GM23338 (cell line): ENCODE results near the gene COL24A1. TPM values are rescaled to one million over a fixed set of nuclear protein-coding genes. Genes with fewer than 3 reads are reported as not detected.

Experiments
- ATAC-seq: fragments of 200-7000 bp; cut with Tn5 transposase; 3 replicates; pipeline ENCODE4 v1.9.1; 2020
- DNase-seq: peaks from one replicate; pipeline ENCODE4 v3.0.0-alpha.2; 2015; ENCODE audit warnings: low spot score
- H2AFZ ChIP-seq: fragments of 200-600 bp; sonication (generic); 2 replicates; pipeline ENCODE4 v1.8.0; 2016; ENCODE audit warnings: antibody characterized with exemption, mild to moderate bottlenecking, moderate library complexity
- H3F3A ChIP-seq: fragments of 200-600 bp; sonication (generic); replicated peaks from 2 replicates; pipeline ENCODE4 v1.8.0; 2017; ENCODE audit warnings: antibody characterized with exemption, mixed run types, low read depth
- H3K27ac ChIP-seq: fragments of 200-600 bp; sonication (generic); 2 replicates; pipeline ENCODE4 v1.6.1; 2016; ENCODE audit warnings: low read depth
- H3K27me3 ChIP-seq: fragments of 200-600 bp; sonication (generic); 2 replicates; pipeline ENCODE4 v1.8.0; 2016; ENCODE audit warnings: mild to moderate bottlenecking, mixed run types, moderate library complexity; ENCODE audit not compliant: insufficient read depth
- H3K36me3 ChIP-seq: fragments of 200-600 bp; sonication (generic); 2 replicates; pipeline ENCODE4 v1.8.0; 2016; ENCODE audit warnings: mild to moderate bottlenecking; ENCODE audit not compliant: insufficient read depth
- H3K4me1 ChIP-seq: fragments of 200-600 bp; sonication (generic); 2 replicates; pipeline ENCODE4 v1.8.0; 2016; ENCODE audit warnings: mild to moderate bottlenecking, moderate library complexity; ENCODE audit not compliant: insufficient read depth
- H3K4me2 ChIP-seq: fragments of 200-600 bp; sonication (generic); 2 replicates; pipeline ENCODE4 v1.7.1; 2017; ENCODE audit warnings: mixed run types
- H3K4me3 ChIP-seq: fragments of 200-600 bp; sonication (generic); 2 replicates; pipeline ENCODE4 v1.6.1; 2016; ENCODE audit warnings: mixed run types
- H3K79me2 ChIP-seq: fragments of 200-600 bp; sonication (generic); replicated peaks from 2 replicates; pipeline ENCODE4 v1.8.0; 2017; ENCODE audit warnings: mild to moderate bottlenecking; ENCODE audit not compliant: insufficient read depth
- H3K9me2 ChIP-seq: fragments of 200-600 bp; sonication (generic); 2 replicates; pipeline ENCODE4 v1.8.0; 2017; ENCODE audit not compliant: insufficient read depth
- H4K20me1 ChIP-seq: fragments of 200-600 bp; sonication (generic); replicated peaks from 2 replicates; pipeline ENCODE4 v1.8.0; 2017; ENCODE audit warnings: mild to moderate bottlenecking; ENCODE audit not compliant: insufficient read depth
- H3K27ac Mint-ChIP-seq: 2 replicates; pipeline ENCODE4 v1.8.0; 2020; ENCODE audit warnings: inconsistent platforms, mild to moderate bottlenecking, moderate library complexity, mixed read lengths
- H3K27me3 Mint-ChIP-seq: 3 replicates; pipeline ENCODE4 v1.8.0; 2022; ENCODE audit warnings: low read depth, mild to moderate bottlenecking, moderate library complexity, mixed read lengths, inconsistent platforms; ENCODE audit not compliant: insufficient read depth, poor library complexity
- H3K36me3 Mint-ChIP-seq: 3 replicates; pipeline ENCODE4 v1.8.0; 2021; ENCODE audit warnings: low read depth, mild to moderate bottlenecking, inconsistent platforms, moderate library complexity, mixed read lengths
- H3K4me1 Mint-ChIP-seq: 3 replicates; pipeline ENCODE4 v1.8.0; 2020; ENCODE audit warnings: mild to moderate bottlenecking, inconsistent platforms, mixed read lengths
- H3K4me3 Mint-ChIP-seq: 3 replicates; pipeline ENCODE4 v1.8.0; 2021; ENCODE audit warnings: moderate library complexity, mild to moderate bottlenecking, inconsistent platforms, mixed read lengths
- H3K9me3 Mint-ChIP-seq: 3 replicates; pipeline ENCODE4 v1.8.0; 2020; ENCODE audit warnings: moderate library complexity, mild to moderate bottlenecking, inconsistent platforms, mixed read lengths
- CREB1 ChIP-seq: fragments of 250-450 bp; sonication (Bioruptor Pico); IDR thresholded peaks from 2 replicates; pipeline ENCODE4 v1.5.0; 2020; ENCODE audit warnings: low read depth, mild to moderate bottlenecking, moderate library complexity
- EZH2 ChIP-seq: fragments of 200-600 bp; sonication (generic); IDR thresholded peaks from one replicate; pipeline ENCODE4 v1.8.0; 2017; ENCODE audit warnings: antibody characterized with exemption, mild to moderate bottlenecking, low read depth; ENCODE audit not compliant: unreplicated experiment
- EZH2phosphoT487 ChIP-seq: fragments of 200-600 bp; sonication (generic); IDR thresholded peaks from one replicate; pipeline ENCODE4 v1.8.1; 2018; ENCODE audit warnings: antibody characterized with exemption; ENCODE audit not compliant: unreplicated experiment
- JUNB ChIP-seq: IDR thresholded peaks from one replicate; pipeline ENCODE4 v1.6.1; 2016; ENCODE audit warnings: antibody characterized with exemption; ENCODE audit not compliant: unreplicated experiment
- NANOG ChIP-seq: IDR thresholded peaks from 2 replicates; pipeline ENCODE4 v1.6.1; 2016; ENCODE audit warnings: antibody characterized with exemption, borderline replicate concordance
- POLR2AphosphoS5 ChIP-seq: IDR thresholded peaks from 2 replicates; pipeline ENCODE4 v1.6.1; 2016; ENCODE audit warnings: antibody characterized with exemption, low read depth
- STAT1 ChIP-seq: IDR thresholded peaks from one replicate; pipeline ENCODE4 v1.6.1; 2016; ENCODE audit warnings: antibody characterized with exemption; ENCODE audit not compliant: unreplicated experiment
- ZNF114 ChIP-seq: fragments of 250-450 bp; sonication (Bioruptor Pico); IDR thresholded peaks from 2 replicates; pipeline ENCODE4 v1.5.0; 2020; ENCODE audit warnings: mild to moderate bottlenecking, moderate library complexity
- ZNF331 ChIP-seq: fragments of 250-450 bp; sonication (Bioruptor Pico); IDR thresholded peaks from 2 replicates; pipeline ENCODE4 v1.5.0; 2020; ENCODE audit warnings: low read depth, mild to moderate bottlenecking, moderate library complexity
- polyA plus RNA-seq: library from polyadenylated mRNA; unstranded; fragments of >200 nt; fragmentation: Nextera tagmentation; extraction: Ambion mirVana; gene quantifications from 2 replicates; pipeline ENCODE4 v1.2.1, GENCODE V29; 2016
- total RNA-seq: library from RNA; depleted of rRNA; stranded (reverse); fragments of >200 nt; shearing (Covaris generic); gene quantifications from 2 replicates; pipeline ENCODE4 v1.2.3, GENCODE V29; 2014
- TF ChIP-seq, protein P1 (sequence below): IDR thresholded peaks from one replicate; pipeline ENCODE4 v1.6.1; 2018; ENCODE audit warnings: antibody characterized with exemption; ENCODE audit not compliant: unreplicated experiment
- TF ChIP-seq, protein P2 (sequence below): fragments of 250-450 bp; sonication (Bioruptor Pico); IDR thresholded peaks from 2 replicates; pipeline ENCODE4 v1.5.0; 2020; ENCODE audit warnings: mild to moderate bottlenecking, moderate library complexity
- TF ChIP-seq, protein P3 (sequence below): IDR thresholded peaks from 2 replicates; pipeline ENCODE4 v1.6.1; 2016; ENCODE audit warnings: antibody characterized with exemption
- TF ChIP-seq, protein P4 (sequence below), 2 experiments: fragments of 200-600 bp in 1 of 2; sonication (generic) in 1 of 2; conservative IDR thresholded peaks; 2 replicates each; pipeline versions ENCODE4 v1.5.1 to v1.6.1; 2016 to 2017; ENCODE audit warnings: antibody characterized with exemption in 2 of 2, low read depth in 2 of 2, mild to moderate bottlenecking in 2 of 2, moderate library complexity in 1 of 2

Gene COL24A1
- total and polyA plus RNA-seq, 2 experiments from 2014 or later, result 1.2 to 2.1 TPM

DNA sequence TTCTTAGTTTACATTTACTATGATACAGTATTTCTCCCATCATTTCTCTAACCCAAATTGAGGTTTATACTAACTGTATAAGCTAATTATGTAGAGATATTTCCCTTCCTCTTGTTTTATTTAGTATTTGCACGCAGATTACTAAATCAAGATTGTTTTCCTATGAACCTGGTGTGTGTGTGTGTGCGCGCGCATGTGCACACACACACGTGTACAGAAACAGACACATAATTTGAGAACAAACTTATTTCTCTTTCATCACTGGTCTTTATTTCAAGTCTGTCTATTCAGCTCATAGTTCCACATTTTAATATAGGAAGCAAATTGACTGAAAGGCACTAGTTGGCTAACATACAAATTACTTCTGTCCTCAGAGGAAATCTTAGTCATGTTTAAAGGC lies 19.7 kb upstream of the COL24A1 start:
- H3K4me3 Mint-ChIP-seq, result no peak overlapping the region
- H3K9me3 Mint-ChIP-seq, result no peaks in the 10 kb centered on the region
- H3K4me1 Mint-ChIP-seq, result no peaks in the 10 kb centered on the region
- TF ChIP-seq EZH2 (no peak), ZNF114 (CRISPR knock-in tag) (no peak), ZNF331 (CRISPR knock-in tag) (no peak), EZH2phosphoT487 (no peak), JUNB (no peak), NANOG (no peak), STAT1 (no peak), CREB1 (CRISPR knock-in tag) (no peak), POLR2AphosphoS5 (no peak)
- TF ChIP-seq, protein P1, sequence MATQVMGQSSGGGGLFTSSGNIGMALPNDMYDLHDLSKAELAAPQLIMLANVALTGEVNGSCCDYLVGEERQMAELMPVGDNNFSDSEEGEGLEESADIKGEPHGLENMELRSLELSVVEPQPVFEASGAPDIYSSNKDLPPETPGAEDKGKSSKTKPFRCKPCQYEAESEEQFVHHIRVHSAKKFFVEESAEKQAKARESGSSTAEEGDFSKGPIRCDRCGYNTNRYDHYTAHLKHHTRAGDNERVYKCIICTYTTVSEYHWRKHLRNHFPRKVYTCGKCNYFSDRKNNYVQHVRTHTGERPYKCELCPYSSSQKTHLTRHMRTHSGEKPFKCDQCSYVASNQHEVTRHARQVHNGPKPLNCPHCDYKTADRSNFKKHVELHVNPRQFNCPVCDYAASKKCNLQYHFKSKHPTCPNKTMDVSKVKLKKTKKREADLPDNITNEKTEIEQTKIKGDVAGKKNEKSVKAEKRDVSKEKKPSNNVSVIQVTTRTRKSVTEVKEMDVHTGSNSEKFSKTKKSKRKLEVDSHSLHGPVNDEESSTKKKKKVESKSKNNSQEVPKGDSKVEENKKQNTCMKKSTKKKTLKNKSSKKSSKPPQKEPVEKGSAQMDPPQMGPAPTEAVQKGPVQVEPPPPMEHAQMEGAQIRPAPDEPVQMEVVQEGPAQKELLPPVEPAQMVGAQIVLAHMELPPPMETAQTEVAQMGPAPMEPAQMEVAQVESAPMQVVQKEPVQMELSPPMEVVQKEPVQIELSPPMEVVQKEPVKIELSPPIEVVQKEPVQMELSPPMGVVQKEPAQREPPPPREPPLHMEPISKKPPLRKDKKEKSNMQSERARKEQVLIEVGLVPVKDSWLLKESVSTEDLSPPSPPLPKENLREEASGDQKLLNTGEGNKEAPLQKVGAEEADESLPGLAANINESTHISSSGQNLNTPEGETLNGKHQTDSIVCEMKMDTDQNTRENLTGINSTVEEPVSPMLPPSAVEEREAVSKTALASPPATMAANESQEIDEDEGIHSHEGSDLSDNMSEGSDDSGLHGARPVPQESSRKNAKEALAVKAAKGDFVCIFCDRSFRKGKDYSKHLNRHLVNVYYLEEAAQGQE, result no peak
- TF ChIP-seq, protein P2, sequence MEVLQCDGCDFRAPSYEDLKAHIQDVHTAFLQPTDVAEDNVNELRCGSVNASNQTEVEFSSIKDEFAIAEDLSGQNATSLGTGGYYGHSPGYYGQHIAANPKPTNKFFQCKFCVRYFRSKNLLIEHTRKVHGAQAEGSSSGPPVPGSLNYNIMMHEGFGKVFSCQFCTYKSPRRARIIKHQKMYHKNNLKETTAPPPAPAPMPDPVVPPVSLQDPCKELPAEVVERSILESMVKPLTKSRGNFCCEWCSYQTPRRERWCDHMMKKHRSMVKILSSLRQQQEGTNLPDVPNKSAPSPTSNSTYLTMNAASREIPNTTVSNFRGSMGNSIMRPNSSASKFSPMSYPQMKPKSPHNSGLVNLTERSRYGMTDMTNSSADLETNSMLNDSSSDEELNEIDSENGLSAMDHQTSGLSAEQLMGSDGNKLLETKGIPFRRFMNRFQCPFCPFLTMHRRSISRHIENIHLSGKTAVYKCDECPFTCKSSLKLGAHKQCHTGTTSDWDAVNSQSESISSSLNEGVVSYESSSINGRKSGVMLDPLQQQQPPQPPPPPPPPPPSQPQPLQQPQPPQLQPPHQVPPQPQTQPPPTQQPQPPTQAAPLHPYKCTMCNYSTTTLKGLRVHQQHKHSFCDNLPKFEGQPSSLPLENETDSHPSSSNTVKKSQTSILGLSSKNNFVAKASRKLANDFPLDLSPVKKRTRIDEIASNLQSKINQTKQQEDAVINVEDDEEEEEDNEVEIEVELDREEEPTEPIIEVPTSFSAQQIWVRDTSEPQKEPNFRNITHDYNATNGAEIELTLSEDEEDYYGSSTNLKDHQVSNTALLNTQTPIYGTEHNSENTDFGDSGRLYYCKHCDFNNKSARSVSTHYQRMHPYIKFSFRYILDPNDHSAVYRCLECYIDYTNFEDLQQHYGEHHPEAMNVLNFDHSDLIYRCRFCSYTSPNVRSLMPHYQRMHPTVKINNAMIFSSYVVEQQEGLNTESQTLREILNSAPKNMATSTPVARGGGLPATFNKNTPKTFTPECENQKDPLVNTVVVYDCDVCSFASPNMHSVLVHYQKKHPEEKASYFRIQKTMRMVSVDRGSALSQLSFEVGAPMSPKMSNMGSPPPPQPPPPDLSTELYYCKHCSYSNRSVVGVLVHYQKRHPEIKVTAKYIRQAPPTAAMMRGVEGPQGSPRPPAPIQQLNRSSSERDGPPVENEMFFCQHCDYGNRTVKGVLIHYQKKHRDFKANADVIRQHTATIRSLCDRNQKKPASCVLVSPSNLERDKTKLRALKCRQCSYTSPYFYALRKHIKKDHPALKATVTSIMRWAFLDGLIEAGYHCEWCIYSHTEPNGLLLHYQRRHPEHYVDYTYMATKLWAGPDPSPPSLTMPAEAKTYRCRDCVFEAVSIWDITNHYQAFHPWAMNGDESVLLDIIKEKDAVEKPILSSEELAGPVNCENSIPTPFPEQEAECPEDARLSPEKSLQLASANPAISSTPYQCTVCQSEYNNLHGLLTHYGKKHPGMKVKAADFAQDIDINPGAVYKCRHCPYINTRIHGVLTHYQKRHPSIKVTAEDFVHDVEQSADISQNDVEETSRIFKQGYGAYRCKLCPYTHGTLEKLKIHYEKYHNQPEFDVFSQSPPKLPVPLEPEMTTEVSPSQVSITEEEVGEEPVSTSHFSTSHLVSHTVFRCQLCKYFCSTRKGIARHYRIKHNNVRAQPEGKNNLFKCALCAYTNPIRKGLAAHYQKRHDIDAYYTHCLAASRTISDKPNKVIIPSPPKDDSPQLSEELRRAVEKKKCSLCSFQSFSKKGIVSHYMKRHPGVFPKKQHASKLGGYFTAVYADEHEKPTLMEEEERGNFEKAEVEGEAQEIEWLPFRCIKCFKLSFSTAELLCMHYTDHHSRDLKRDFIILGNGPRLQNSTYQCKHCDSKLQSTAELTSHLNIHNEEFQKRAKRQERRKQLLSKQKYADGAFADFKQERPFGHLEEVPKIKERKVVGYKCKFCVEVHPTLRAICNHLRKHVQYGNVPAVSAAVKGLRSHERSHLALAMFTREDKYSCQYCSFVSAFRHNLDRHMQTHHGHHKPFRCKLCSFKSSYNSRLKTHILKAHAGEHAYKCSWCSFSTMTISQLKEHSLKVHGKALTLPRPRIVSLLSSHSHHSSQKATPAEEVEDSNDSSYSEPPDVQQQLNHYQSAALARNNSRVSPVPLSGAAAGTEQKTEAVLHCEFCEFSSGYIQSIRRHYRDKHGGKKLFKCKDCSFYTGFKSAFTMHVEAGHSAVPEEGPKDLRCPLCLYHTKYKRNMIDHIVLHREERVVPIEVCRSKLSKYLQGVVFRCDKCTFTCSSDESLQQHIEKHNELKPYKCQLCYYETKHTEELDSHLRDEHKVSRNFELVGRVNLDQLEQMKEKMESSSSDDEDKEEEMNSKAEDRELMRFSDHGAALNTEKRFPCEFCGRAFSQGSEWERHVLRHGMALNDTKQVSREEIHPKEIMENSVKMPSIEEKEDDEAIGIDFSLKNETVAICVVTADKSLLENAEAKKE (CRISPR knock-in tag), result no peak
- TF ChIP-seq, protein P3, sequence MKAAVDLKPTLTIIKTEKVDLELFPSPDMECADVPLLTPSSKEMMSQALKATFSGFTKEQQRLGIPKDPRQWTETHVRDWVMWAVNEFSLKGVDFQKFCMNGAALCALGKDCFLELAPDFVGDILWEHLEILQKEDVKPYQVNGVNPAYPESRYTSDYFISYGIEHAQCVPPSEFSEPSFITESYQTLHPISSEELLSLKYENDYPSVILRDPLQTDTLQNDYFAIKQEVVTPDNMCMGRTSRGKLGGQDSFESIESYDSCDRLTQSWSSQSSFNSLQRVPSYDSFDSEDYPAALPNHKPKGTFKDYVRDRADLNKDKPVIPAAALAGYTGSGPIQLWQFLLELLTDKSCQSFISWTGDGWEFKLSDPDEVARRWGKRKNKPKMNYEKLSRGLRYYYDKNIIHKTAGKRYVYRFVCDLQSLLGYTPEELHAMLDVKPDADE, result no peak
- TF ChIP-seq, protein P4, sequence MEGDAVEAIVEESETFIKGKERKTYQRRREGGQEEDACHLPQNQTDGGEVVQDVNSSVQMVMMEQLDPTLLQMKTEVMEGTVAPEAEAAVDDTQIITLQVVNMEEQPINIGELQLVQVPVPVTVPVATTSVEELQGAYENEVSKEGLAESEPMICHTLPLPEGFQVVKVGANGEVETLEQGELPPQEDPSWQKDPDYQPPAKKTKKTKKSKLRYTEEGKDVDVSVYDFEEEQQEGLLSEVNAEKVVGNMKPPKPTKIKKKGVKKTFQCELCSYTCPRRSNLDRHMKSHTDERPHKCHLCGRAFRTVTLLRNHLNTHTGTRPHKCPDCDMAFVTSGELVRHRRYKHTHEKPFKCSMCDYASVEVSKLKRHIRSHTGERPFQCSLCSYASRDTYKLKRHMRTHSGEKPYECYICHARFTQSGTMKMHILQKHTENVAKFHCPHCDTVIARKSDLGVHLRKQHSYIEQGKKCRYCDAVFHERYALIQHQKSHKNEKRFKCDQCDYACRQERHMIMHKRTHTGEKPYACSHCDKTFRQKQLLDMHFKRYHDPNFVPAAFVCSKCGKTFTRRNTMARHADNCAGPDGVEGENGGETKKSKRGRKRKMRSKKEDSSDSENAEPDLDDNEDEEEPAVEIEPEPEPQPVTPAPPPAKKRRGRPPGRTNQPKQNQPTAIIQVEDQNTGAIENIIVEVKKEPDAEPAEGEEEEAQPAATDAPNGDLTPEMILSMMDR (conservative IDR thresholded peaks at IDR 0.05; ENCODE audit: low read depth in 2 of 2), result no peak
- Histone ChIP-seq H3K27me3 (no peaks in the 10 kb centered on the region), H3K9me2 (no peaks in the 10 kb centered on the region), H4K20me1 (no peaks in the 10 kb centered on the region), H3F3A (no peaks in the 10 kb centered on the region), H3K79me2 (no peaks in the 10 kb centered on the region), H2AFZ (no peak overlapping the region), H3K36me3 (no peaks in the 10 kb centered on the region), H3K4me2 (no peak overlapping the region), H3K27ac (no peak overlapping the region), H3K4me1 (no peaks in the 10 kb centered on the region), H3K4me3 (no peak overlapping the region)
- DNase-seq (no peak), ATAC-seq (no peak)
- H3K27ac Mint-ChIP-seq, result no peak overlapping the region
- H3K27me3 Mint-ChIP-seq, result peaks cover 4% of the 10 kb centered on the region
- no peaks in the 10 kb centered on the region for H3K36me3 Mint-ChIP-seq
